Measurements from ENCODE around the gene PSME2.

DNA sequence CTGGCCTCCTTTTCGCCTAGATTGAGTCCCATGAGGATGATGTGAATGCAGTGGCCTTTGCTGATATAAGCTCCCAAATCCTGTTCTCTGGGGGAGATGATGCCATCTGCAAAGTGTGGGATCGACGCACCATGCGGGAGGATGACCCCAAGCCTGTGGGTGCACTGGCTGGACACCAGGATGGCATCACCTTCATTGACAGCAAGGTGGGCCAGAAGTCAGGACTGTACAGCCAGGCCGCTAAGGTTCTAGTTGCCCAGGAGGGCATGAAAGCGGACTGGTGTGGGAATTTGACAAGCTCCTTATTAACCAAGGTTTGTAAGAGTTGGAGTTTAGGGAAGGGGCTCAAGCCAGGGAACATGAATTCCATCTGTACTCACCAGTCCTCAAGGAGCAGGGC lies 26.7 kb downstream of the PSME2 start:
- TF ChIP-seq EP300 (IDR thresholded peaks at IDR 0.05; ENCODE audit: low read depth in 2 of 2, low read length in 2 of 2) (no peak), EP300 (CRISPR knock-in tag; IDR thresholded peaks at IDR 0.05; ENCODE audit: borderline replicate concordance) (no peak), PCBP1 (IDR thresholded peaks at IDR 0.05; ENCODE audit: borderline replicate concordance, low read depth, low read length) (no peak), ZFP62 (CRISPR knock-in tag; IDR thresholded peaks at IDR 0.05) (no peak), NR2C2 (CRISPR knock-in tag; IDR thresholded peaks at IDR 0.05; ENCODE audit: borderline replicate concordance) (no peak), SP2 (CRISPR knock-in tag; IDR thresholded peaks at IDR 0.05) (no peak), ZSCAN30 (CRISPR knock-in tag; IDR thresholded peaks at IDR 0.05) (no peak), MXI1 (IDR thresholded peaks at IDR 0.05; ENCODE audit: borderline replicate concordance, low read depth, low read length) (no peak), FOXM1 (CRISPR knock-in tag; IDR thresholded peaks at IDR 0.05) (no peak)
- TF ChIP-seq, protein P1, sequence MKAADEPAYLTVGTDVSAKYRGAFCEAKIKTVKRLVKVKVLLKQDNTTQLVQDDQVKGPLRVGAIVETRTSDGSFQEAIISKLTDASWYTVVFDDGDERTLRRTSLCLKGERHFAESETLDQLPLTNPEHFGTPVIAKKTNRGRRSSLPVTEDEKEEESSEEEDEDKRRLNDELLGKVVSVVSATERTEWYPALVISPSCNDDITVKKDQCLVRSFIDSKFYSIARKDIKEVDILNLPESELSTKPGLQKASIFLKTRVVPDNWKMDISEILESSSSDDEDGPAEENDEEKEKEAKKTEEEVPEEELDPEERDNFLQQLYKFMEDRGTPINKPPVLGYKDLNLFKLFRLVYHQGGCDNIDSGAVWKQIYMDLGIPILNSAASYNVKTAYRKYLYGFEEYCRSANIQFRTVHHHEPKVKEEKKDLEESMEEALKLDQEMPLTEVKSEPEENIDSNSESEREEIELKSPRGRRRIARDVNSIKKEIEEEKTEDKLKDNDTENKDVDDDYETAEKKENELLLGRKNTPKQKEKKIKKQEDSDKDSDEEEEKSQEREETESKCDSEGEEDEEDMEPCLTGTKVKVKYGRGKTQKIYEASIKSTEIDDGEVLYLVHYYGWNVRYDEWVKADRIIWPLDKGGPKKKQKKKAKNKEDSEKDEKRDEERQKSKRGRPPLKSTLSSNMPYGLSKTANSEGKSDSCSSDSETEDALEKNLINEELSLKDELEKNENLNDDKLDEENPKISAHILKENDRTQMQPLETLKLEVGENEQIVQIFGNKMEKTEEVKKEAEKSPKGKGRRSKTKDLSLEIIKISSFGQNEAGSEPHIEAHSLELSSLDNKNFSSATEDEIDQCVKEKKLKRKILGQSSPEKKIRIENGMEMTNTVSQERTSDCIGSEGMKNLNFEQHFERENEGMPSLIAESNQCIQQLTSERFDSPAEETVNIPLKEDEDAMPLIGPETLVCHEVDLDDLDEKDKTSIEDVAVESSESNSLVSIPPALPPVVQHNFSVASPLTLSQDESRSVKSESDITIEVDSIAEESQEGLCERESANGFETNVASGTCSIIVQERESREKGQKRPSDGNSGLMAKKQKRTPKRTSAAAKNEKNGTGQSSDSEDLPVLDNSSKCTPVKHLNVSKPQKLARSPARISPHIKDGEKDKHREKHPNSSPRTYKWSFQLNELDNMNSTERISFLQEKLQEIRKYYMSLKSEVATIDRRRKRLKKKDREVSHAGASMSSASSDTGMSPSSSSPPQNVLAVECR (CRISPR knock-in tag; IDR thresholded peaks at IDR 0.05; ENCODE audit: borderline replicate concordance): no peak
- TF ChIP-seq, protein P2, sequence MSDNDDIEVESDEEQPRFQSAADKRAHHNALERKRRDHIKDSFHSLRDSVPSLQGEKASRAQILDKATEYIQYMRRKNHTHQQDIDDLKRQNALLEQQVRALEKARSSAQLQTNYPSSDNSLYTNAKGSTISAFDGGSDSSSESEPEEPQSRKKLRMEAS (IDR thresholded peaks at IDR 0.05): no peak
